GM12872 (cell line): ENCODE results near the gene TMEM221.
A peak's percentile ranks its signal among the peaks of the same experiment; 100 is the strongest.

Experiments used
- TF ChIP-seq, protein P1 (sequence below): IDR thresholded peaks from 3 replicates; pipeline ENCODE4 v1.5.1; 2011; ENCODE audit warnings: low read depth, mild to moderate bottlenecking, low read length, moderate library complexity; ENCODE audit not compliant: insufficient read depth

TMEM221 gene

GRCh38 chr19:17429641-17430113 lies 18.8 kb downstream of the TMEM221 start:
- TF ChIP-seq, protein P1, sequence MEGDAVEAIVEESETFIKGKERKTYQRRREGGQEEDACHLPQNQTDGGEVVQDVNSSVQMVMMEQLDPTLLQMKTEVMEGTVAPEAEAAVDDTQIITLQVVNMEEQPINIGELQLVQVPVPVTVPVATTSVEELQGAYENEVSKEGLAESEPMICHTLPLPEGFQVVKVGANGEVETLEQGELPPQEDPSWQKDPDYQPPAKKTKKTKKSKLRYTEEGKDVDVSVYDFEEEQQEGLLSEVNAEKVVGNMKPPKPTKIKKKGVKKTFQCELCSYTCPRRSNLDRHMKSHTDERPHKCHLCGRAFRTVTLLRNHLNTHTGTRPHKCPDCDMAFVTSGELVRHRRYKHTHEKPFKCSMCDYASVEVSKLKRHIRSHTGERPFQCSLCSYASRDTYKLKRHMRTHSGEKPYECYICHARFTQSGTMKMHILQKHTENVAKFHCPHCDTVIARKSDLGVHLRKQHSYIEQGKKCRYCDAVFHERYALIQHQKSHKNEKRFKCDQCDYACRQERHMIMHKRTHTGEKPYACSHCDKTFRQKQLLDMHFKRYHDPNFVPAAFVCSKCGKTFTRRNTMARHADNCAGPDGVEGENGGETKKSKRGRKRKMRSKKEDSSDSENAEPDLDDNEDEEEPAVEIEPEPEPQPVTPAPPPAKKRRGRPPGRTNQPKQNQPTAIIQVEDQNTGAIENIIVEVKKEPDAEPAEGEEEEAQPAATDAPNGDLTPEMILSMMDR: no peak

DNA sequence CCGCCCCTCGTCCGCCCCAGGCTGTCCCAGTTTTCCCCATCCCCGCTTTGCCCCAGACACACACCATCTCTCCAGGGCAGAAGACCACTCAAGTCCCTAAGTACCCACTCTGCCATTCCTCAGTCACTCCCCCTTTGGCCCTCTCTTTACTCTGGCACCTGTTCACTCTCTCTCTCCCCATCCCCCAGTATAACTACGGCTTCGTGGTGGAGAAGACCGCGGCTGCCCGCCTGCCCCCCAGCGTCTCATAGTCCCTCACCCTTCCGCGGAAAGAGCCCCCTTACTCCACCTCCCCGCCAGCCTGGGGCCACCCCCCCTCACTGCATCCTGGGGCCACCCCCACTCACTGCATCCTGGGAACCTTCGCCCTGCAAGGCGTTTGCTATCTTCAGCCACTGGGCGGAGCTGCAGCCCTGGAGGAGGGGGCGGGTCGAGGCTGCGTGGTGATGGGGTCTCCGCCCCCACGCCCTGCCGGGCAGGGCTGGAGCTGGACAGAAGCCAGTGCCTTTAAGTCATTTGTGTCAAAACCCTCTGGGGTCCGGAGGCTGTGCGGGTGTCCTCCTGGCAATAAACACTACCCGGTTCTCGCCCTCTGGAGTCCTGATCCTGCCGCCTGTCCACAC lies 23.6 kb downstream of the TMEM221 start:
- TF ChIP-seq, protein P1: peak; percentile 44

DNA sequence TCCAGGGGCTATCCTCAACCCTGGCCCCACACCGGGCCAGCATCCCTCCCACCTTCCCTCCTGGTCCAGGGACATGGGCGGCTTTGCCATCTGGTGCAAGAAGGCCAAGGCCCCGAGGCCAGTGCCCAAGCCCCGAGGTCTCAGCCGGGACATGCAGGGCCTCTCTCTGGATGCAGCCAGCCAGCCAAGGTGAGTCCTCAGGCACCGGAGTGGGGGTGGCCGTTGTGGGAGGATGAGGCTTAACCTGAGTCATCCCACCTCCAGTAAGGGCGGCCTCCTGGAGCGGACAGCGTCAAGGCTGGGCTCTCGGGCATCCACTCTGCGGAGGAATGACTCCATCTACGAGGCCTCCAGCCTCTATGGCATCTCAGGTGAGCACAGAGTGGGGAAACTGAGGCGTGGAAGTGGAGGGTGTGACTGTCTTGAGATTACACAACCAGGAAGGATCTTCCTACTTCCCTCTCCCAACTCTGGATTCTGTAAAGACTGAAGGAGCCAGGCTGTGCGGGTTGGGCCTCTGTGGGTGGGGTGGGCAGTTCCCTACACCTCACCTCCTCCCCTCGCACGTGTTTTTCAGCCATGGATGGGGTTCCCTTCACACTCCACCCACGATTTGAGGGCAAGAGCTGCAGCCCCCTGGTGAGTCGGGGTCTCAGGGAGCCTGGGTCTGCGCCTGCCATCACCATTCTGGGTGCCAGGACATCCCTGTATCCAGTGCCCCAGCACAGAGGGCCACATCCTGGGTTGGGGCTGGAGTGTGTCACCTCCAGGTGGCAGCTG lies 24.8 kb downstream of the TMEM221 start:
- TF ChIP-seq, protein P1: no peak

GRCh38 chr19:17421942-17422341 lies 26.5 kb downstream of the TMEM221 start:
- TF ChIP-seq, protein P1: no peak

DNA sequence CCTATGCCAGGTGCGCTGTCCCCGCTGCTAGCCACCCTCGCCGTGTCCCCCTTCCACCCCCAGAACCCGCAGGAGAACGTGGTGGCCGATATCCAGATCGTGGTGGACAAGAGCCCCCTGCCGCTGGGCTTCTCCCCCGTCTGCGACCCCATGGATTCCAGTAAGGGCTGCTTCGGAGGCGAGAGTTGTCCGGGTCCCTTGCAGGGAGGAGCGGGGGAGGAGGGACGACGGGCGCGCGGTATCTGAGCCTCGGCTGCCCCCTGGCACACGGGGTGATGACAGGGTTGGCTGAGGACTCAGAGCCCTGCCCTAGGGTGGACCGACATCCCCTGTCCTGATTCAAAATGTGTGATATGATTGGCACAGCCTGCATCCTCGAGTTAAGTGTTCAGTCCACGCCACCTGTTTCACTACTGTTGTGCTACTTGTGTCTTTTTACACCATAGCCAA lies 28.0 kb downstream of the TMEM221 start:
- TF ChIP-seq, protein P1: no peak

DNA sequence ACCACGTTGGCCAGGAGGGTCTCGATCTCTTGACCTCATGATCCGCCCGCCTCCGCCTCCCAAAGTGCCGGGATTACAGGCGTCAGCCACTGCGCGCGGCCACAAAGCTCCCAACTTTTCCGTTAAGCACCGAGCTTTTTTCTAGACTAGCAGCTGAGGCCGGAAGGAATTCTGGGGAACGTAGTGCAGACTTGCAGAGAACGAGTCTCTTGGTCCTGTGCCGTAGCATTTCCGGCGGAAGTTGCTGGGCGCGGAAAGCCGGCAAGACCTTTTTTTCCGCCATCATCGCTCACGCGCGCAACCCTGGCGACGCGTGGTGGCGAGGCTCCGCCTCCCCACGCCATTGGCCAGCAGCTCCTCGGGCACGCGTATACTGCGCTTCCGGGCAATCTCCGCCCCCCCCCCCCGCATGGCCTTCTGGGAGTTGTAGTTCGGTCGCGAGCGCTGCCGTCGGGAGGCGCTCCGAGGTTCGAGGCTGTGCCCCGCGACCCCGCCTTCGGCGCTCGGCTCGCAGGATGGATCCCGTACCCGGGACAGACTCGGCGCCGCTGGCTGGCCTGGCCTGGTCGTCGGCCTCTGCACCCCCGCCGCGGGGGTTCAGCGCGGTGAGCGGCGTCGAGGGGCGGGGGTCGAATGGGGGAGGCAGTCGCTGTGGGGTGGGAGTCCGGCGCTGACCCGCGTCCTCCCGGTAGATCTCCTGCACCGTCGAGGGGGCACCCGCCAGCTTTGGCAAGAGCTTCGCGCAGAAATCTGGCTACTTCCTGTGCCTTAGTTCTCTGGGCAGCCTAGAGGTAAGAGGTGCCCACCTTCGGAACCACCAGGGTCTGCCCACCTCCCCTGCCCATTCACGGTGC lies 28.6 kb downstream of the TMEM221 start, which contains the start of gene MVB12A:
TSS of gene MVB12A (plus strand) at position 427 of the 854 bp plus-strand sequence. CDS start at position 516, 89 bp downstream.
- TF ChIP-seq, protein P1: no peak
